CMK (cell line): ENCODE results near the gene CHCHD2.
A peak's percentile ranks its signal among the peaks of the same experiment; 100 is the strongest.
"Not testable (repeated sequence)": the region's sequence is repeated elsewhere in the genome, so short reads cannot be mapped to it uniquely, and the experiment has no call there.

Source experiments
- DNase-seq: peaks from one replicate; pipeline ENCODE4 v3.0.0-alpha.2; 2010; ENCODE audit warnings: low read depth

Gene CHCHD2

GRCh38 chr7:56083150-56083785 is 23.0 kb downstream of the CHCHD2 start:
- DNase-seq, result no peak

- no peak for DNase-seq
These were observed 24.5 kb downstream of the CHCHD2 start for GRCh38 chr7:56081626-56082340.

- not testable (repeated sequence) for DNase-seq
These were observed 25.4 kb downstream of the CHCHD2 start for GRCh38 chr7:56080726-56081435.

GRCh38 chr7:56079450-56080185 is 26.7 kb downstream of the CHCHD2 start:
- DNase-seq, result no peak

GRCh38 chr7:56078196-56078595 is 28.1 kb downstream of the CHCHD2 start:
- no peak for DNase-seq

- no peak for DNase-seq
These were observed 28.6 kb downstream of the CHCHD2 start for GRCh38 chr7:56077681-56078080.

- no peak for DNase-seq
These were observed 31.9 kb downstream of the CHCHD2 start for GRCh38 chr7:56074371-56074791.

- DNase-seq, result not testable (repeated sequence)
These were observed 39.9 kb downstream of the CHCHD2 start for GRCh38 chr7:56066376-56066775.

GRCh38 chr7:56063882-56064625 is 42.2 kb downstream of the CHCHD2 start, which contains the start of gene SUMF2:
TSS of gene SUMF2 (plus strand) at chr7:56064286. CDS start at chr7:56064312, 26 bp downstream.
- peak; percentile 74 for DNase-seq

GRCh38 chr7:56063500-56063881 is 42.8 kb downstream of the CHCHD2 start:
- DNase-seq, result no peak

GRCh38 chr7:56062382-56062781 is 43.9 kb downstream of the CHCHD2 start:
- DNase-seq, result no peak

- DNase-seq, result no peak
These were observed 52.3 kb downstream of the CHCHD2 start for GRCh38 chr7:56053993-56054392.

GRCh38 chr7:56053379-56053778 is 52.9 kb downstream of the CHCHD2 start:
- DNase-seq, result no peak
